Endodermal cell (in vitro differentiated cells): ENCODE data around the gene RBM47. TPM values are rescaled to one million over a fixed set of nuclear protein-coding genes. Genes with fewer than 3 reads are reported as not detected.
"Not testable (repeated sequence)": the region's sequence is repeated elsewhere in the genome, so short reads cannot be mapped to it uniquely, and the experiment has no call there.

ENCODE experiments used
- DNase-seq: peaks from one replicate; pipeline ENCODE4 v3.0.0-alpha.2; 2017
- H3K27ac ChIP-seq: 2 replicates; pipeline ENCODE4 v1.5.1; 2013; ENCODE audit warnings: mild to moderate bottlenecking, low read depth, low read length, moderate library complexity
- H3K27me3 ChIP-seq: 2 replicates; pipeline ENCODE4 v1.6.1; 2013; ENCODE audit warnings: mild to moderate bottlenecking, low read length, moderate library complexity; ENCODE audit not compliant: insufficient read depth, control insufficient read depth, poor library complexity, severe bottlenecking
- H3K36me3 ChIP-seq: 2 replicates; pipeline ENCODE4 v1.7.0; 2013; ENCODE audit warnings: mild to moderate bottlenecking, low read length, moderate library complexity; ENCODE audit not compliant: control insufficient read depth, insufficient read depth
- H3K4me1 ChIP-seq: one replicate; pipeline ENCODE4 v1.7.0; 2013; ENCODE audit warnings: low read length; ENCODE audit not compliant: control insufficient read depth, insufficient read depth
- H3K4me3 ChIP-seq: 2 replicates; pipeline ENCODE4 v1.5.1; 2013; ENCODE audit warnings: mild to moderate bottlenecking, low read length, moderate library complexity
- H3K9ac ChIP-seq: 2 replicates; pipeline ENCODE4 v1.6.1; 2013; ENCODE audit warnings: mild to moderate bottlenecking, low read length, moderate library complexity; ENCODE audit not compliant: poor library complexity, severe bottlenecking; ENCODE audit errors: extremely low read depth
- H3K9me3 ChIP-seq: 2 replicates; pipeline ENCODE4 v1.6.1; 2013; ENCODE audit warnings: mild to moderate bottlenecking, low read length, moderate library complexity; ENCODE audit not compliant: control insufficient read depth
- H3K27ac Mint-ChIP-seq: 2 replicates; pipeline ENCODE4 v1.8.0; 2020; ENCODE audit warnings: mixed read lengths
- H3K27me3 Mint-ChIP-seq: 2 replicates; pipeline ENCODE4 v1.8.0; 2021; ENCODE audit warnings: mild to moderate bottlenecking, mixed read lengths; ENCODE audit not compliant: insufficient read depth
- H3K36me3 Mint-ChIP-seq: 2 replicates; pipeline ENCODE4 v1.8.0; 2020; ENCODE audit warnings: low read depth, mixed read lengths
- H3K4me1 Mint-ChIP-seq: 2 replicates; pipeline ENCODE4 v1.8.0; 2020; ENCODE audit warnings: mixed read lengths
- H3K4me3 Mint-ChIP-seq: 2 replicates; pipeline ENCODE4 v1.8.0; 2020; ENCODE audit warnings: mild to moderate bottlenecking, moderate library complexity, mixed read lengths
- H3K9me3 Mint-ChIP-seq: 2 replicates; pipeline ENCODE4 v1.8.0; 2020; ENCODE audit warnings: mild to moderate bottlenecking, mixed read lengths
- WGBS, 2 experiments: methylation state at CpG; one replicate each; pipeline versions ENCODE4 v1.1.5 to v1.1.7; 2013; ENCODE audit warnings: missing lambda C conversion rate in 2 of 2, mixed read lengths in 1 of 2; ENCODE audit not compliant: insufficient coverage in 1 of 2, insufficient read length in 1 of 2; 5-methylcytosine and 5-hydroxymethylcytosine counted together
- total RNA-seq, 2 donors: library from RNA; stranded (reverse); fragmentation: NEBNext Ultra II Directional in 1 of 2; extraction: Animal tissue kit (Norgen Biotek cat#: 25700) in 1 of 2; gene quantifications; 2 replicates in 1 of 2; 3 replicates in 1 of 2; pipeline ENCODE4 v1.2.1, GENCODE V29; 2021
- TF ChIP-seq, protein P1 (sequence below): fragments of 200-600 bp; sonication (generic); conservative IDR thresholded peaks from 2 replicates; pipeline ENCODE4 v1.5.0; 2021; ENCODE audit warnings: antibody characterized with exemption, mild to moderate bottlenecking

Gene RBM47
- total RNA-seq, 2 donors from 2014 or later: 71.7 to 90.6 TPM

DNA sequence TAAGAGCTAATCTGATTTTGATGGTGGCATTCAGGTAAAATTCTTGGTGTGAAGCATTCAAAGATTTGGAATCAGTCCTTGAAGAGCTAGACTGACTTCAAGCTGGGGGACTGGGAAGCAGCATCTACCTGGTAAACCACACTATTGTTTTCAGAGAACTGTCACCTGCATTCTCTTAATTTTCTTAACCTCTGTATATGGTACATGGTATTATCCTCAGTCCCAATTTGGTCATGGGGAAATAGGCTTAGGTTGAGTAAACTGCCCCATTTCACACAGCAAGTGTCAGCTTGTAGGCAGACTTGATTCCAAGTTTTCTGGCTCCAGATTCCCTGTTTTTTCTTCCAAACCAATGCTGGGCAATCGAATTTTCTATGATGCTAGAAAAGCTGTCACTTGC lies 190.1 kb downstream of the RBM47 start:
- Mint-ChIP-seq H3K9me3 (no peaks in the 10 kb centered on the region), H3K27ac (no peak overlapping the region), H3K4me1 (peaks cover 15% of the 10 kb centered on the region), H3K4me3 (no peak overlapping the region), H3K36me3 (peaks cover 36% of the 10 kb centered on the region), H3K27me3 (no peaks in the 10 kb centered on the region)
- H3K9me3 ChIP-seq: no peaks in the 10 kb centered on the region
- H3K27ac ChIP-seq: no peak overlapping the region
- H3K4me1 ChIP-seq: no peaks in the 10 kb centered on the region
- no peaks in the 10 kb centered on the region for H3K27me3 ChIP-seq
- no peak overlapping the region for H3K4me3 ChIP-seq
- no peak overlapping the region for H3K9ac ChIP-seq
- DNase-seq: no peak
- TF ChIP-seq, protein P1, sequence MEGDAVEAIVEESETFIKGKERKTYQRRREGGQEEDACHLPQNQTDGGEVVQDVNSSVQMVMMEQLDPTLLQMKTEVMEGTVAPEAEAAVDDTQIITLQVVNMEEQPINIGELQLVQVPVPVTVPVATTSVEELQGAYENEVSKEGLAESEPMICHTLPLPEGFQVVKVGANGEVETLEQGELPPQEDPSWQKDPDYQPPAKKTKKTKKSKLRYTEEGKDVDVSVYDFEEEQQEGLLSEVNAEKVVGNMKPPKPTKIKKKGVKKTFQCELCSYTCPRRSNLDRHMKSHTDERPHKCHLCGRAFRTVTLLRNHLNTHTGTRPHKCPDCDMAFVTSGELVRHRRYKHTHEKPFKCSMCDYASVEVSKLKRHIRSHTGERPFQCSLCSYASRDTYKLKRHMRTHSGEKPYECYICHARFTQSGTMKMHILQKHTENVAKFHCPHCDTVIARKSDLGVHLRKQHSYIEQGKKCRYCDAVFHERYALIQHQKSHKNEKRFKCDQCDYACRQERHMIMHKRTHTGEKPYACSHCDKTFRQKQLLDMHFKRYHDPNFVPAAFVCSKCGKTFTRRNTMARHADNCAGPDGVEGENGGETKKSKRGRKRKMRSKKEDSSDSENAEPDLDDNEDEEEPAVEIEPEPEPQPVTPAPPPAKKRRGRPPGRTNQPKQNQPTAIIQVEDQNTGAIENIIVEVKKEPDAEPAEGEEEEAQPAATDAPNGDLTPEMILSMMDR: no peak
- WGBS, 2 experiments: 90 to 93% methylated on average over 1 of the region's 1 CpG
- peaks cover 9% of the 10 kb centered on the region for H3K36me3 ChIP-seq

DNA sequence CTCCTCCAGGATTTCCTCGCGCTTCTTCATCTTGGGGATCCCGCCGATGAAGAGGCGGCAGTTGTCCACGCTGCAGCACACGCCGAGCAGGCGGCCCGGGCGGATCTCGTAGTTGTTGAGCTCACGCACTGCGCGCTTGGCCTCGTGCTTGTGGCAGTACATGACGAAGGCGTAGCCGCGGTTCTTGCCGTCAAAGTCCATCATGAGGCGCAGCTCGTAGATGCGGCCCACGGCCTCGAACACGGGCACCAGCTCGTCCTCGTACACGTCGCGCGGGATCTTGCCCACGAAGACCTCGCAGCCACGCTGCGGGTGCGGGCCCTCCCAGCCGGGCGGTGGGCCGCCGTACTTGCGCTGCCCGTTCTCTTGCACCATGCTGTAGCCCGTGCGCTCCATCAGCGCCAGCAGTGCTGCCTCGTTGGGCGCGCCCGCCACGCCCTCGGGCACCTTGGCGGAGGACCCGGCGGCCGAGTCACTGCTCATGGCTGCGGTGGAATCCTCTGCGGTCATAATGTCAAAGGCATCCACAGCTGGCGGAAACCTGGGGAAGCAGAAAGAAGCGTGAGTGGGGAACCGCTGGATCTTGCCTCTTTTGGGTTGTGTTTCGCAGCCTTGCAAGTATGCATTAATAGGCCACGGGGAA lies 191.2 kb downstream of the RBM47 start:
- H3K36me3 ChIP-seq: peaks cover 12% of the 10 kb centered on the region
- Mint-ChIP-seq H3K27ac (no peak overlapping the region), H3K27me3 (no peaks in the 10 kb centered on the region), H3K4me1 (peaks cover 19% of the 10 kb centered on the region), H3K36me3 (peaks cover 41% of the 10 kb centered on the region), H3K9me3 (no peaks in the 10 kb centered on the region), H3K4me3 (no peak overlapping the region)
- DNase-seq: peak; percentile 35
- no peaks in the 10 kb centered on the region for H3K27me3 ChIP-seq
- H3K4me1 ChIP-seq: no peaks in the 10 kb centered on the region
- no peak overlapping the region for H3K27ac ChIP-seq
- no peak overlapping the region for H3K9ac ChIP-seq
- WGBS, 2 experiments: 95 to 98% methylated on average over 46 to 64 of the region's 64 CpGs
- no peaks in the 10 kb centered on the region for H3K9me3 ChIP-seq
- TF ChIP-seq, protein P1: no peak
- H3K4me3 ChIP-seq: no peak overlapping the region

GRCh38 chr4:40437741-40438383 lies 191.8 kb downstream of the RBM47 start:
- H3K9me3 Mint-ChIP-seq: no peaks in the 10 kb centered on the region
- TF ChIP-seq, protein P1: no peak
- WGBS, 2 experiments: 96 to 99% methylated on average over 40 to 59 of the region's 59 CpGs

GRCh38 chr4:40435306-40435705 lies 194.4 kb downstream of the RBM47 start:
- peaks cover 29% of the 10 kb centered on the region for H3K36me3 ChIP-seq
- H3K9me3 ChIP-seq, H3K9ac ChIP-seq, H3K27me3 Mint-ChIP-seq, H3K27me3 ChIP-seq, H3K4me1 ChIP-seq, H3K4me3 Mint-ChIP-seq, H3K4me3 ChIP-seq, H3K27ac ChIP-seq, DNase-seq, H3K9me3 Mint-ChIP-seq: not testable (repeated sequence)
- Mint-ChIP-seq H3K27ac (peak overlapping the region; percentile 56), H3K36me3 (peaks cover 65% of the 10 kb centered on the region), H3K4me1 (peaks cover 19% of the 10 kb centered on the region)
- WGBS, 2 experiments: 87 to 95% methylated on average over 8 to 10 of the region's 10 CpGs

More at GRCh38 chr4:40437741-40438383, 191.8 kb downstream of the RBM47 start:
- H3K27ac Mint-ChIP-seq: no peak overlapping the region
- DNase-seq: peak; percentile 34
- Histone ChIP-seq H3K36me3 (peaks cover 14% of the 10 kb centered on the region), H3K27ac (no peak overlapping the region), H3K4me3 (no peak overlapping the region), H3K9me3 (no peaks in the 10 kb centered on the region), H3K4me1 (no peaks in the 10 kb centered on the region), H3K27me3 (no peaks in the 10 kb centered on the region), H3K9ac (no peak overlapping the region)
- H3K4me1 Mint-ChIP-seq: peaks cover 19% of the 10 kb centered on the region
- H3K4me3 Mint-ChIP-seq: no peak overlapping the region
- no peaks in the 10 kb centered on the region for H3K27me3 Mint-ChIP-seq
- H3K36me3 Mint-ChIP-seq: peaks cover 42% of the 10 kb centered on the region
